RWPE2 (cell line): ENCODE results near the gene NOS1AP.
"Not testable (repeated sequence)": the region's sequence is repeated elsewhere in the genome, so short reads cannot be mapped to it uniquely, and the experiment has no call there.

ENCODE experiments used
- ATAC-seq: fragments of 200-7000 bp; cut with Tn5 transposase; 3 replicates; pipeline ENCODE4 v1.9.1; 2021; ENCODE audit warnings: low read depth
- DNase-seq: peaks from one replicate; pipeline ENCODE4 v3.0.0-alpha.2; 2020; ENCODE audit warnings: low spot score
- H3K27ac ChIP-seq: fragments of 450-650 bp; 2 replicates; pipeline ENCODE4 v1.5.1; 2017; ENCODE audit warnings: mild to moderate bottlenecking; ENCODE audit not compliant: poor library complexity, severe bottlenecking
- H3K27me3 ChIP-seq: fragments of 250-450 bp; sonication (Bioruptor Pico); 2 replicates; pipeline ENCODE4 v1.5.1; 2021; ENCODE audit warnings: mild to moderate bottlenecking, moderate library complexity; ENCODE audit not compliant: insufficient read depth, poor library complexity, severe bottlenecking
- H3K36me3 ChIP-seq: fragments of 250-450 bp; sonication (Bioruptor Pico); 2 replicates; pipeline ENCODE4 v1.5.1; 2020; ENCODE audit warnings: low read depth, mild to moderate bottlenecking, moderate library complexity
- H3K4me1 ChIP-seq: fragments of 250-450 bp; sonication (Bioruptor Pico); 2 replicates; pipeline ENCODE4 v1.5.1; 2021; ENCODE audit warnings: mild to moderate bottlenecking, moderate library complexity; ENCODE audit not compliant: insufficient read depth, poor library complexity, severe bottlenecking
- H3K4me3 ChIP-seq: fragments of 250-450 bp; sonication (Bioruptor Pico); 2 replicates; pipeline ENCODE4 v1.5.1; 2021; ENCODE audit warnings: mild to moderate bottlenecking, moderate library complexity; ENCODE audit not compliant: severe bottlenecking
- H3K9me3 ChIP-seq: fragments of 250-450 bp; sonication (Bioruptor Pico); 2 replicates; pipeline ENCODE4 v1.5.1; 2021; ENCODE audit warnings: mild to moderate bottlenecking, moderate library complexity; ENCODE audit not compliant: severe bottlenecking
- TF ChIP-seq, protein P1 (sequence below): fragments of 450-650 bp; IDR thresholded peaks from one replicate; pipeline ENCODE4 v1.5.1; 2017; ENCODE audit warnings: mild to moderate bottlenecking, moderate library complexity; ENCODE audit not compliant: poor library complexity, severe bottlenecking

NOS1AP gene

DNA sequence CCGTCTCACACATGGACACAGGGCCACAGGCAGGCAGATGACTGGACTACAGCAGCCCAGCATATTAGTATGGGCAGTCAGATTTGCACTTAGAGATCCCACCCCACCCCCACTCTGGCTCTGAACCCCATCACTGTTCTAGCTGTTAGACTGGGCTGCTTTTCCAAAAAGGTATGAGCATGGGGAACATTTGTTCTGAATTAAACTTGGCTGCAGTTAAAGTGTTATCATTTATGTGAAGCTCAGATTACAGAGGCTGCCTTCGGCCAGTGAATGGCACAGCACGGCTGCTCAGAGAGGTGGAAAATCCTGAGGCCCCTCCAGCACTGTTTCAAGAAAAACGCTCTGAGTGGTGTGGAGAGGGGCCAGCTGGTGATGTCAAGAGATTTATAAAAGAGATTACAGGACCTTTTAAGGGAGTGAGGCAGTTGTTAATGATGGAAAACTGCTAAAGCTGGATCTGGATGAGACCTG, 6.9 kb upstream of the NOS1AP start:
- Histone ChIP-seq H3K4me3 (no peak overlapping the region), H3K36me3 (no peaks in the 10 kb centered on the region), H3K27me3 (no peaks in the 10 kb centered on the region), H3K4me1 (no peaks in the 10 kb centered on the region), H3K27ac (no peak overlapping the region), H3K9me3 (no peaks in the 10 kb centered on the region)
- TF ChIP-seq, protein P1, sequence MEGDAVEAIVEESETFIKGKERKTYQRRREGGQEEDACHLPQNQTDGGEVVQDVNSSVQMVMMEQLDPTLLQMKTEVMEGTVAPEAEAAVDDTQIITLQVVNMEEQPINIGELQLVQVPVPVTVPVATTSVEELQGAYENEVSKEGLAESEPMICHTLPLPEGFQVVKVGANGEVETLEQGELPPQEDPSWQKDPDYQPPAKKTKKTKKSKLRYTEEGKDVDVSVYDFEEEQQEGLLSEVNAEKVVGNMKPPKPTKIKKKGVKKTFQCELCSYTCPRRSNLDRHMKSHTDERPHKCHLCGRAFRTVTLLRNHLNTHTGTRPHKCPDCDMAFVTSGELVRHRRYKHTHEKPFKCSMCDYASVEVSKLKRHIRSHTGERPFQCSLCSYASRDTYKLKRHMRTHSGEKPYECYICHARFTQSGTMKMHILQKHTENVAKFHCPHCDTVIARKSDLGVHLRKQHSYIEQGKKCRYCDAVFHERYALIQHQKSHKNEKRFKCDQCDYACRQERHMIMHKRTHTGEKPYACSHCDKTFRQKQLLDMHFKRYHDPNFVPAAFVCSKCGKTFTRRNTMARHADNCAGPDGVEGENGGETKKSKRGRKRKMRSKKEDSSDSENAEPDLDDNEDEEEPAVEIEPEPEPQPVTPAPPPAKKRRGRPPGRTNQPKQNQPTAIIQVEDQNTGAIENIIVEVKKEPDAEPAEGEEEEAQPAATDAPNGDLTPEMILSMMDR, result no peak
- DNase-seq, result no peak
- no peak for ATAC-seq

- H3K27ac ChIP-seq, result no peak overlapping the region
These were observed 4.5 kb upstream of the NOS1AP start for GRCh38 chr1:162065016-162065415.

DNA sequence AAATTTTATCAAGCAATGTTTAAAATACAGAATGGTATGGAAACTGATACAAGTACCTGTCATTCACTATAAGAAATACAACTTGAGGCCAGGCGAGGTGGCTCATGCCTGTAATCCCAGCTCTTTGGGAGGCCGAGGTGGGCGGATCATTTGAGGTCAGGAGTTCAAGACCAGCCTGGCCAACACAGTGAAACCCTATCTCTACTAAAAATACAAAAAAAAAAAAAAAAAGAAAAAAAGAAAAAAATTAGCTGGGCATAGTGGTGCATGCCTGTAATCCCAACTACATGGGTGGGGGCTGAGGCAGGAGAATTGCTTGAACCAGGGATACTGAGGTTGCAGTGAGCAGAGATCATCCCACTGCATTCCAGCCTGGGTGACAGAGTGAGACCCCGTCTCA, 2.7 kb upstream of the NOS1AP start:
- H3K4me1 ChIP-seq, H3K4me3 ChIP-seq, H3K9me3 ChIP-seq, H3K27me3 ChIP-seq, H3K36me3 ChIP-seq, H3K27ac ChIP-seq, DNase-seq, ATAC-seq: not testable (repeated sequence)

More at GRCh38 chr1:162065016-162065415, 4.5 kb upstream of the NOS1AP start:
- no peaks in the 10 kb centered on the region for H3K4me1 ChIP-seq
- TF ChIP-seq, protein P1, result no peak
- no peaks in the 10 kb centered on the region for H3K9me3 ChIP-seq
- no peak for DNase-seq
- no peaks in the 10 kb centered on the region for H3K36me3 ChIP-seq
- H3K4me3 ChIP-seq, result no peak overlapping the region
- ATAC-seq, result no peak
- H3K27me3 ChIP-seq, result no peaks in the 10 kb centered on the region

- ATAC-seq (no peak), DNase-seq (no peak)
- Histone ChIP-seq H3K27me3 (no peaks in the 10 kb centered on the region), H3K27ac (no peak overlapping the region), H3K4me3 (no peak overlapping the region), H3K9me3 (no peaks in the 10 kb centered on the region), H3K36me3 (no peaks in the 10 kb centered on the region), H3K4me1 (no peaks in the 10 kb centered on the region)
- TF ChIP-seq, protein P1, result no peak
These were observed 2.0 kb upstream of the NOS1AP start for GRCh38 chr1:162067466-162067865.

- H3K4me1 ChIP-seq, result no peaks in the 10 kb centered on the region
- no peaks in the 10 kb centered on the region for H3K36me3 ChIP-seq
- ATAC-seq (no peak), DNase-seq (no peak)
- no peak overlapping the region for H3K27ac ChIP-seq
- TF ChIP-seq, protein P1, result no peak
- no peak overlapping the region for H3K4me3 ChIP-seq
- no peaks in the 10 kb centered on the region for H3K9me3 ChIP-seq
- H3K27me3 ChIP-seq, result no peaks in the 10 kb centered on the region
These were observed 1.2 kb upstream of the NOS1AP start for GRCh38 chr1:162068301-162068700.
